ENCODE results near the gene PTGFRN. TPM values are rescaled to one million over a fixed set of nuclear protein-coding genes. Genes with fewer than 3 reads are reported as not detected.

Gene PTGFRN
- total RNA-seq, 1 donor from 2014 or later, result 80.0 TPM

GRCh38 chr1:117001254-117001927, 91.7 kb downstream of the PTGFRN start, which contains the start of gene CD101:
CD101 (plus strand) TSS chr1:117001760; CDS start chr1:117001818, 58 bp downstream.
- H3K9me3 Mint-ChIP-seq, result peaks cover 13% of the 10 kb centered on the region
- peaks cover 20% of the 10 kb centered on the region for H3K36me3 Mint-ChIP-seq
- no peak within 1 kb of the TSS for H3K4me3 Mint-ChIP-seq
- H3K27me3 Mint-ChIP-seq, result no peaks in the 10 kb centered on the region
- H3K27ac Mint-ChIP-seq, result no peak within 1 kb of the TSS
- peaks cover 24% of the 10 kb centered on the region for H3K4me1 Mint-ChIP-seq (ENCODE audit: unreplicated experiment)
- TF ChIP-seq CTCF (conservative IDR thresholded peaks at IDR 0.05), result no peak
- no peak for DNase-seq (ENCODE audit: extremely low spot score, unreplicated experiment)

GRCh38 chr1:117003223-117003875, 93.6 kb downstream of the PTGFRN start:
- no peak for TF ChIP-seq CTCF (conservative IDR thresholded peaks at IDR 0.05)
- Mint-ChIP-seq H3K4me1 (ENCODE audit: unreplicated experiment) (peaks cover 8% of the 10 kb centered on the region), H3K27ac (peak overlapping the region; percentile 53), H3K9me3 (peaks cover 13% of the 10 kb centered on the region), H3K27me3 (no peaks in the 10 kb centered on the region), H3K36me3 (peaks cover 12% of the 10 kb centered on the region), H3K4me3 (no peak overlapping the region)
- no peak for DNase-seq (ENCODE audit: extremely low spot score, unreplicated experiment)

- H3K27ac Mint-ChIP-seq, result no peak overlapping the region
- H3K9me3 Mint-ChIP-seq, result peaks cover 5% of the 10 kb centered on the region
- no peaks in the 10 kb centered on the region for H3K27me3 Mint-ChIP-seq
- peaks cover 16% of the 10 kb centered on the region for H3K4me1 Mint-ChIP-seq (ENCODE audit: unreplicated experiment)
- H3K4me3 Mint-ChIP-seq, result no peak overlapping the region
- no peak for DNase-seq (ENCODE audit: extremely low spot score, unreplicated experiment)
- H3K36me3 Mint-ChIP-seq, result peaks cover 4% of the 10 kb centered on the region
- no peak for TF ChIP-seq CTCF (conservative IDR thresholded peaks at IDR 0.05)
Observed at GRCh38 chr1:117007719-117008013, 98.0 kb downstream of the PTGFRN start.

- Mint-ChIP-seq H3K4me1 (ENCODE audit: unreplicated experiment) (peaks cover 9% of the 10 kb centered on the region), H3K36me3 (no peaks in the 10 kb centered on the region), H3K9me3 (no peaks in the 10 kb centered on the region), H3K27me3 (no peaks in the 10 kb centered on the region), H3K27ac (no peak overlapping the region), H3K4me3 (no peak overlapping the region)
- DNase-seq (ENCODE audit: extremely low spot score, unreplicated experiment), result no peak
- no peak for TF ChIP-seq CTCF (conservative IDR thresholded peaks at IDR 0.05)
Observed at GRCh38 chr1:117008656-117009055, 98.9 kb downstream of the PTGFRN start.

- no peak for DNase-seq (ENCODE audit: extremely low spot score, unreplicated experiment)
- no peak for TF ChIP-seq CTCF (conservative IDR thresholded peaks at IDR 0.05)
- H3K4me1 Mint-ChIP-seq (ENCODE audit: unreplicated experiment), result peaks cover 8% of the 10 kb centered on the region
Observed at GRCh38 chr1:117009132-117009531, 99.4 kb downstream of the PTGFRN start.

More at GRCh38 chr1:117009132-117009531, 99.4 kb downstream of the PTGFRN start:
- no peak overlapping the region for H3K4me3 Mint-ChIP-seq
- no peak overlapping the region for H3K27ac Mint-ChIP-seq
- H3K36me3 Mint-ChIP-seq, result no peaks in the 10 kb centered on the region
- no peaks in the 10 kb centered on the region for H3K27me3 Mint-ChIP-seq
- no peaks in the 10 kb centered on the region for H3K9me3 Mint-ChIP-seq
